WTC11 (cell line): Measurements from ENCODE around the gene SYPL2. TPM values are rescaled to one million over a fixed set of nuclear protein-coding genes. Genes with fewer than 3 reads are reported as not detected.

Source experiments
- ATAC-seq: fragments of 200-7000 bp; cut with Tn5 transposase; 2 replicates; pipeline ENCODE4 v1.10.0; 2021; ENCODE audit warnings: mild to moderate bottlenecking, moderate library complexity
- CTCF ChIA-PET: fragments of 300-600 bp; sonication (Branson Sonifier 250); formaldehyde crosslinking; loops from one replicate; lab custom pipeline; 2021; ENCODE audit warnings: antibody characterized with exemption; lab: Charles Lee
- POLR2A ChIA-PET: fragments of 350-600 bp; sonication (Branson Sonifier 250); formaldehyde crosslinking; loops from one replicate; lab custom pipeline; 2021; ENCODE audit warnings: antibody characterized with exemption; lab: Charles Lee
- DNase-seq: peaks from one replicate; pipeline ENCODE4 v3.0.0; 2021; ENCODE audit warnings: low spot score
- H3K27ac Mint-ChIP-seq: 2 replicates; pipeline ENCODE4 v1.8.0; 2021; ENCODE audit warnings: mixed read lengths
- H3K27me3 Mint-ChIP-seq: 2 replicates; pipeline ENCODE4 v1.8.0; 2021; ENCODE audit warnings: low read depth, mild to moderate bottlenecking, moderate library complexity, mixed read lengths
- H3K36me3 Mint-ChIP-seq: 2 replicates; pipeline ENCODE4 v1.8.0; 2021; ENCODE audit warnings: mixed read lengths
- H3K4me1 Mint-ChIP-seq: 2 replicates; pipeline ENCODE4 v1.8.0; 2022; ENCODE audit warnings: mixed read lengths
- H3K4me3 Mint-ChIP-seq: 2 replicates; pipeline ENCODE4 v1.8.0; 2021; ENCODE audit warnings: mild to moderate bottlenecking, moderate library complexity, mixed read lengths
- H3K9me3 Mint-ChIP-seq: 2 replicates; pipeline ENCODE4 v1.8.0; 2021; ENCODE audit warnings: mixed read lengths
- CDX4 ChIP-seq: fragments of 250-450 bp; sonication (Bioruptor Pico); IDR thresholded peaks from 2 replicates; pipeline ENCODE4 v1.9.0; 2021; ENCODE audit warnings: moderate library complexity, mild to moderate bottlenecking, inconsistent platforms, borderline replicate concordance
- CREM ChIP-seq: sonication (generic); formaldehyde crosslinking; IDR thresholded peaks from 2 replicates; pipeline ENCODE4 v1.8.1; 2022; ENCODE audit warnings: mild to moderate bottlenecking, missing genetic modification reagents, moderate library complexity
- CTCF ChIP-seq: fragments of 200-600 bp; IDR thresholded peaks from 2 replicates; pipeline ENCODE4 v1.8.0; 2022; ENCODE audit warnings: antibody characterized with exemption
- E2F4 ChIP-seq: sonication (generic); formaldehyde crosslinking; IDR thresholded peaks from 2 replicates; pipeline ENCODE4 v1.8.1; 2022; ENCODE audit warnings: low read depth, mild to moderate bottlenecking, moderate library complexity, missing genetic modification reagents, borderline replicate concordance
- E2F5 ChIP-seq: sonication (generic); formaldehyde crosslinking; IDR thresholded peaks from 2 replicates; pipeline ENCODE4 v1.8.1; 2022; ENCODE audit warnings: mild to moderate bottlenecking, moderate library complexity, missing genetic modification reagents
- ESRRA ChIP-seq: sonication (generic); formaldehyde crosslinking; IDR thresholded peaks from 2 replicates; pipeline ENCODE4 v1.8.1; 2022; ENCODE audit warnings: mild to moderate bottlenecking, missing genetic modification reagents, borderline replicate concordance
- FOXP1 ChIP-seq: sonication (generic); formaldehyde crosslinking; IDR thresholded peaks from 2 replicates; pipeline ENCODE4 v1.8.0; 2022; ENCODE audit warnings: missing genetic modification reagents, mild to moderate bottlenecking, moderate library complexity, borderline replicate concordance
- GRHL2 ChIP-seq: fragments of 250-450 bp; sonication (Bioruptor Pico); IDR thresholded peaks from 2 replicates; pipeline ENCODE4 v1.8.0; 2022; ENCODE audit warnings: mild to moderate bottlenecking, moderate library complexity; ENCODE audit not compliant: insufficient replicate concordance, severe bottlenecking
- HMGA2 ChIP-seq: fragments of 250-450 bp; sonication (Bioruptor Pico); IDR thresholded peaks from 2 replicates; pipeline ENCODE4 v1.4.0; 2021; ENCODE audit warnings: mild to moderate bottlenecking, moderate library complexity
- IRF1 ChIP-seq: sonication (generic); formaldehyde crosslinking; IDR thresholded peaks from 2 replicates; pipeline ENCODE4 v1.8.0; 2023; ENCODE audit warnings: missing genetic modification reagents
- JUN ChIP-seq: sonication (generic); formaldehyde crosslinking; IDR thresholded peaks from 2 replicates; pipeline ENCODE4 v1.8.0; 2023; ENCODE audit warnings: mild to moderate bottlenecking, missing genetic modification reagents
- MAX ChIP-seq: sonication (generic); formaldehyde crosslinking; IDR thresholded peaks from 2 replicates; pipeline ENCODE4 v1.8.0; 2022; ENCODE audit warnings: mild to moderate bottlenecking, missing genetic modification reagents
- NFE2L1 ChIP-seq: sonication (generic); formaldehyde crosslinking; IDR thresholded peaks from 2 replicates; pipeline ENCODE4 v1.8.1; 2023; ENCODE audit warnings: missing genetic modification reagents
- PREB ChIP-seq: sonication (generic); formaldehyde crosslinking; IDR thresholded peaks from 2 replicates; pipeline ENCODE4 v1.8.1; 2022; ENCODE audit warnings: mild to moderate bottlenecking, missing genetic modification reagents, moderate library complexity, borderline replicate concordance
- PRRX2 ChIP-seq: fragments of 250-450 bp; sonication (Bioruptor Pico); IDR thresholded peaks from 2 replicates; pipeline ENCODE4 v1.8.0; 2021; ENCODE audit warnings: mild to moderate bottlenecking
- RELA ChIP-seq: sonication (generic); formaldehyde crosslinking; IDR thresholded peaks from 2 replicates; pipeline ENCODE4 v1.8.1; 2022; ENCODE audit warnings: missing genetic modification reagents, mild to moderate bottlenecking, borderline replicate concordance
- RORB ChIP-seq: fragments of 250-450 bp; sonication (Bioruptor Pico); IDR thresholded peaks from 2 replicates; pipeline ENCODE4 v1.9.0; 2021; ENCODE audit warnings: mild to moderate bottlenecking
- SP1 ChIP-seq: sonication (generic); formaldehyde crosslinking; conservative IDR thresholded peaks from 2 replicates; pipeline ENCODE4 v1.8.1; 2022; ENCODE audit warnings: missing genetic modification reagents
- TCF7 ChIP-seq: sonication (generic); formaldehyde crosslinking; IDR thresholded peaks from 2 replicates; pipeline ENCODE4 v1.8.0; 2022; ENCODE audit warnings: mild to moderate bottlenecking, low read depth, missing genetic modification reagents, moderate library complexity
- ZBTB21 ChIP-seq: sonication (generic); formaldehyde crosslinking; IDR thresholded peaks from 2 replicates; pipeline ENCODE4 v1.8.1; 2023; ENCODE audit warnings: mild to moderate bottlenecking, missing genetic modification reagents, borderline replicate concordance
- ZMAT4 ChIP-seq: fragments of 250-450 bp; sonication (Bioruptor Pico); IDR thresholded peaks from 2 replicates; pipeline ENCODE4 v1.9.0; 2021; ENCODE audit warnings: mild to moderate bottlenecking
- ZNF121 ChIP-seq: sonication (generic); formaldehyde crosslinking; IDR thresholded peaks from 2 replicates; pipeline ENCODE4 v1.8.0; 2023; ENCODE audit warnings: missing genetic modification reagents
- ZNF138 ChIP-seq: sonication (generic); formaldehyde crosslinking; conservative IDR thresholded peaks from 2 replicates; pipeline ENCODE4 v1.8.1; 2022; ENCODE audit warnings: mild to moderate bottlenecking, moderate library complexity, missing genetic modification reagents
- ZNF219 ChIP-seq: sonication (generic); formaldehyde crosslinking; IDR thresholded peaks from 2 replicates; pipeline ENCODE4 v1.8.0; 2023; ENCODE audit warnings: missing genetic modification reagents, mild to moderate bottlenecking, borderline replicate concordance
- total RNA-seq: library from RNA; stranded (reverse); gene quantifications from 3 replicates; pipeline ENCODE4 v1.2.3, GENCODE V29; 2021

Gene SYPL2
- total RNA-seq, 1 experiment from 2014 or later = 3.7 TPM

GRCh38 chr1:109508873-109509175, 42.5 kb downstream of the SYPL2 start (continued):
- TF ChIP-seq E2F5 (CRISPR knock-in tag) (no peak), CDX4 (no peak), MAX (no peak)
- TF ChIP-seq, all 79 proteins: peak for 0

GRCh38 chr1:109509176-109510134, 43.1 kb downstream of the SYPL2 start, which contains the start of gene AMIGO1:
Gene AMIGO1, minus strand, starts transcription at chr1:109509727. Its CDS starts 815 bp downstream, at chr1:109508912.
- no peaks in the 10 kb centered on the region for H3K9me3 Mint-ChIP-seq
- H3K27me3 Mint-ChIP-seq = peaks cover 54% of the 10 kb centered on the region
- no peaks in the 10 kb centered on the region for H3K36me3 Mint-ChIP-seq
- no peak within 1 kb of the TSS for H3K27ac Mint-ChIP-seq
- ChIA-PET POLR2A (interaction anchor here (0.7 to 1.3 kb wide), 5 partner anchors 17 to 154 kb away, joined by 3 to 5 read pairs (median 3); no protein-coding TSS in a partner anchor), CTCF (interaction anchor here (0.6 to 7.6 kb wide), 11 partner anchors 11 to 475 kb away, joined by 3 to 128 read pairs (median 8); partner anchors contain the start of genes AHCYL1, ATXN7L2 and CYB561D1)
- H3K4me3 Mint-ChIP-seq = peak within 1 kb of the TSS; percentile 89
- ATAC-seq (peak; percentile 74), DNase-seq (peak; percentile 70)
- H3K4me1 Mint-ChIP-seq = peaks cover 16% of the 10 kb centered on the region
- TF ChIP-seq IRF1 (CRISPR knock-in tag) = no peak
- TF ChIP-seq RORB (CRISPR knock-in tag) = no peak
- TF ChIP-seq ZNF219 = no peak
- no peak for TF ChIP-seq ZBTB21 (CRISPR knock-in tag)
- no peak for TF ChIP-seq ZNF138 (CRISPR knock-in tag)
- TF ChIP-seq FOXP1 (CRISPR knock-in tag) = peak; percentile 30; the same call in 1 of the 2 replicates
- TF ChIP-seq E2F5 (CRISPR knock-in tag) = 0 out of 2 replicates have a peak, but pooled peaks have one; percentile 30
- no peak for TF ChIP-seq HMGA2 (CRISPR knock-in tag)
- TF ChIP-seq PRRX2 (CRISPR knock-in tag) = no peak
- TF ChIP-seq SP1 (CRISPR knock-in tag) = peak; percentile 51; the same call in 1 of the 2 replicates
- no peak for TF ChIP-seq E2F4
- no peak for TF ChIP-seq GRHL2 (CRISPR knock-in tag)
- TF ChIP-seq ESRRA = no peak
- no peak for TF ChIP-seq JUN
- TF ChIP-seq NFE2L1 (CRISPR knock-in tag) = no peak
- no peak for TF ChIP-seq ZMAT4
- TF ChIP-seq RELA (CRISPR knock-in tag) = no peak
- peak; percentile 67; the same call in 1 of the 2 replicates for TF ChIP-seq TCF7
- TF ChIP-seq CREM (CRISPR knock-in tag) = peak; percentile 62; the same call in 1 of the 2 replicates
- no peak for TF ChIP-seq PREB (CRISPR knock-in tag)
- TF ChIP-seq CTCF = no peak
- no peak for TF ChIP-seq ZNF121 (CRISPR knock-in tag)
